ENCODE results near the gene NFIB.

The NFIB gene

GRCh38 chr9:14139287-14139686 is 174.7 kb downstream of the NFIB start:
- no peak for DNase-seq

GRCh38 chr9:14136646-14137370 is 177.1 kb downstream of the NFIB start:
- no peak for DNase-seq

GRCh38 chr9:14136047-14136635 is 177.8 kb downstream of the NFIB start:
- no peak for DNase-seq

GRCh38 chr9:14135421-14135820 is 178.5 kb downstream of the NFIB start:
- no peak for DNase-seq

GRCh38 chr9:14133394-14133793 is 180.5 kb downstream of the NFIB start:
- DNase-seq, result no peak

GRCh38 chr9:14132775-14133174 is 181.2 kb downstream of the NFIB start:
- no peak for DNase-seq

GRCh38 chr9:14131356-14132088 is 182.4 kb downstream of the NFIB start:
- DNase-seq, result no peak

GRCh38 chr9:14127656-14128055 is 186.3 kb downstream of the NFIB start:
- no peak for DNase-seq

- DNase-seq, result no peak
Measured at GRCh38 chr9:14119694-14120514, 194.0 kb downstream of the NFIB start.

- DNase-seq, result no peak
Measured at GRCh38 chr9:14112226-14112625, 201.7 kb downstream of the NFIB start.

GRCh38 chr9:14111696-14112095 is 202.2 kb downstream of the NFIB start:
- DNase-seq, result no peak

- DNase-seq, result no peak
Measured at GRCh38 chr9:14107977-14108376, 206.0 kb downstream of the NFIB start.

GRCh38 chr9:14107495-14107894 is 206.4 kb downstream of the NFIB start:
- DNase-seq, result no peak

GRCh38 chr9:14106699-14107098 is 207.2 kb downstream of the NFIB start:
- no peak for DNase-seq

GRCh38 chr9:14104496-14104895 is 209.4 kb downstream of the NFIB start:
- no peak for DNase-seq

- no peak for DNase-seq
Measured at GRCh38 chr9:14103115-14103514, 210.8 kb downstream of the NFIB start.

- no peak for DNase-seq
Measured at GRCh38 chr9:14099737-14100136, 214.2 kb downstream of the NFIB start.

GRCh38 chr9:14098486-14099180 is 215.3 kb downstream of the NFIB start:
- DNase-seq, result no peak

GRCh38 chr9:14097666-14098415 is 216.1 kb downstream of the NFIB start:
- no peak for DNase-seq

- no peak for DNase-seq
Measured at GRCh38 chr9:14097215-14097614, 216.7 kb downstream of the NFIB start.

GRCh38 chr9:14096258-14096922 is 217.6 kb downstream of the NFIB start:
- no peak for DNase-seq
